ENCODE data around the gene TMEM123.

TMEM123 gene

DNA sequence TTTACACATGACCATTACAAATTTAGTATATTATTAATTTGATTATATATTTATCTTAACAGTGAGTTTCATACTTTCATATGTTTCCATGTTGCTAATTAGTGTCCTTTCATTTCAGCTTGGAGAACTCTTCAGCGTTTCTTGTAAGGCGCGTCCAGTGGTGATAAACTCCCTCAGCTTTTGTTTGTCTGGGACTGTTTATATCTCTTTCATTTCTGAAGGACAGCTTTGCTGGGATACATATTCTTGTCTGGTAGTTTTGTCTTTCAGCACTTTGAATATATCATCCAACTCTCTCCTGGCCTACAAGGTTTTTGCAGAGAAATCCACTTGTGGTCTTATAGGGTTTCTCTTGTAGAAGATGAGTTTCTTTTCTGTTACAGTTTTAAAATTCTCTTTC lies 93.2 kb downstream of the TMEM123 start:
- DNase-seq (ENCODE audit: low spot score) = no peak

DNA sequence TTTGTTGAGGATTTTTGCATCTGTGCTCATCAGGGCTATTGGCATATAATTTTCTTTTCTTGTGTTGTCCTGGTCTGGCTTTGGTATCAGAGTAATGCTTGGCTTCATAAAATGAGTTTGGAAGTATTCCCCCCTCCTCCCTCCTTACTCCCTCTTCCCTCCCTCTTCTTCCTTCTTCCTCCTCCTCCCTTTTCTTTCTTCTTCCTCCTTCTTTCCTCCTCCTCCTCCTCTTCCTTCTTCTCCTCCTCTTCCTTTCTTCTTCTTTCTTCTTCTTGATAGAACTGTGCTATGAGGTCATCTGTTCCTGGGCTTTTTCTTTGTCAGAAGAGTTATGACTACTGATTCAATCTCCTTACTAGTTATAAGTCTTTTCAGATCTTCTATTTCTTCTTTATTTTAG lies 95.4 kb downstream of the TMEM123 start:
- DNase-seq (ENCODE audit: low spot score) = no peak

GRCh38 chr11:102347462-102348370 lies 104.8 kb downstream of the TMEM123 start:
- DNase-seq (ENCODE audit: low spot score) = peak; percentile 16

GRCh38 chr11:102346748-102347461 lies 105.7 kb downstream of the TMEM123 start, which contains the start of gene BIRC2:
BIRC2 (plus strand) TSS chr11:102347214; CDS start chr11:102349855, 2,641 bp downstream.
- peak; percentile 94 for DNase-seq (ENCODE audit: low spot score)

DNA sequence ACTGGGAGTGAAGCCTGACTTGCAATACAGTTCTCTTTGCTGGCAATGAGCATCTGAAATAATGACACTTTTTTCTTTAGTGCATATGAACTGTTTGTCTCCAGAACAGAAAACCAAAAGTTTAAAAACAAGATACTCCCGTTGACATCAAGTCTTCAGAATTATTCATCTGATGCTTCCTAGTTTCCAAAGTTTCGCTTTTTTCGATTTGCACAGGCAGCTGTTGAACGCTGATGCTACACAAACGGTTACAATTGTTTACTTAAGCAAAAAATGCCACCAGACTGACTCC lies 106.2 kb downstream of the TMEM123 start:
- DNase-seq (ENCODE audit: low spot score) = no peak

Measured in putamen (tissue), 1 donor.